Suppressor macrophage treated with lipopolysaccharide for 1 hour (primary cell): Measurements from ENCODE around the gene ASF1A.
"Not testable (repeated sequence)": the region's sequence is repeated elsewhere in the genome, so short reads cannot be mapped to it uniquely, and the experiment has no call there.

ENCODE experiments used
- DNase-seq, 3 donors: peaks; one replicate each; pipeline ENCODE4 v3.0.0-alpha.2; 2020 to 2022

ASF1A gene

DNA sequence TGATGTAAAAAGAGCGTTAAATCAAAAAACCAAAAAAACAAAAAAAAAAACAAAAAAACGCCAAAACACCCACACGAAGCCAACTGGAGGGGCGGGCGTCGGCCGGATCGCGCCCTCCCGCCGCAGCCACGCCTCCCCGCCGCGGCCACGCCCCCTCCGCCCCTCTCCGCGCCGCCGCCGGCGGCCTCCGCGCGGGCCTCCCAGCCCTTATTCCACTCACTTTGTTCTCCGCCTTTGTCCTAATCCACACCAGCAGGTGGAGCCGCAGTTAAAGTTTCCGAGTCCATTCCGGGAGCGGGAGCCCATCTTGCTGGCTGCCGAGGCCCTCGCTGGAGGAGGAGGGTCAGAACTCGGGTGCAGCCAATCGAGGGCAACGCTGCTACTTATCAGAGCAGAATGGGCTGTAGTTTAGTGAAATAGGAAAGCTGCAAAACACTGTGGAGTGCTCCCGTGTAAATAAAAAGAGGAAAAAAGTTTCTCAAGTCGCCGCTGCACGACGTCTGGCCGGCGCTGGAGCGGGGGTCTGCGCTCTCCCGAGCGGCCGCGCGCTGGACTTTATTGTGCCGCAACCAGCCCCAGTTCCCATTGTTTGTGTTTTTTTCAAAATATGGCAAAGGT is at the start of gene ASF1A:
TSS of gene ASF1A (plus strand) at position 346 of the 618 bp plus-strand sequence. CDS start at position 608, 262 bp downstream.
- peak; percentile 97 to 99 (median 98) for DNase-seq

DNA sequence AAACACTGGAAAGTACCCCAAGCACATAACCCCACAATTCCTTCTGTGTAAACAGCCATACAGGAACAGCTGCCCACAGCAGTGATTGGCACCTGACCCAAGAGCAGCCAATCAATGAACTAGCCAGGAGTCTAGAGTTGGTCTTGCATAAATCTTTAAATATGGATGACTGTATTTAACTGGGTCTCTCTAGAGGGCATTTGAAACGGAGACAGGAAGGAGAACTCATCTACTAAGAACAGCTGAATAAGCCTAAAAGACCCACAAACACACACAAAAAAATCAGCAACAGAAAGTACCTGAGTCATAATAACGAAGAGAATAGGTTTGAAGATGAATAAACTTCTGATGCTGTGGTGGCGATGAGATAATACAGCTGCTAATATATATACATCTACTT is 49.0 kb upstream of the ASF1A start:
- DNase-seq = no peak

DNA sequence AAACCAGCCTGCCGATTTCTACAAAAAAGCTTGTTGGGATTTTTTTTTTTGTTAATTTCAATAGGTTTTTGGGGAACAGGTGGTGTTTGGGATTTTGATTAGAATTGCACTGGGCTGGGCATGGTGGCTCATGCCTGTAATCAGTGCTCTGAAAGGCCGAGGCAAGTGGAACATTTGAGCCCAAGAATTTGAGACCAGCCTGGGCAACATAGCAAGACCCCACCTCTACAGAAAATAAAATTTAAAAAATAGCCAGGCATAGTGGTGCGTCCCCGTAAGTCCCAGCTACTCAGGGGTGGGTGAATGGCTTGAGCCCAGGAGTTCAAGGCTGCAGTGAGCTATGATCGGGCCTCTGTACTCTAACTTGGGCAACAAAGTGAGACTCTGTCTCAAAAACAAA is 40.5 kb upstream of the ASF1A start:
- DNase-seq = no peak

DNA sequence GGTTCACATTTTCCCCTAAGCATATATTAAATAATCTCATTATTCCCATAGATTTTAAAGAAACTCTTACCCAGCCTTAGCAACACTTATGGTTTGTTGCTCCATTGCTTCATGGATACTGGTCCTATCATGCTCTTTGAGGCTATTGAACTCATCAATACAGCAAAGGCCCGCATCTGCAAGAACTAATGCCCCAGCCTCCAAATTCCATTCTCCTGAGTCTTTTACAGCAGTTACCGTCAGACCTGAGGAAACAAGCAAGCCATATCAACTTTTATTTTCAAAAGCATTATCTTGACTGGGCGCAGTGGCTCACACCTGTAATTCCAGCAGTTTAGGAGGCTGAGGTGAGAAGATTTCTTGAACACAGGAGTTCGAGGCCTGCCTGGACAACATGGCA is 37.7 kb upstream of the ASF1A start:
- DNase-seq = no peak

DNA sequence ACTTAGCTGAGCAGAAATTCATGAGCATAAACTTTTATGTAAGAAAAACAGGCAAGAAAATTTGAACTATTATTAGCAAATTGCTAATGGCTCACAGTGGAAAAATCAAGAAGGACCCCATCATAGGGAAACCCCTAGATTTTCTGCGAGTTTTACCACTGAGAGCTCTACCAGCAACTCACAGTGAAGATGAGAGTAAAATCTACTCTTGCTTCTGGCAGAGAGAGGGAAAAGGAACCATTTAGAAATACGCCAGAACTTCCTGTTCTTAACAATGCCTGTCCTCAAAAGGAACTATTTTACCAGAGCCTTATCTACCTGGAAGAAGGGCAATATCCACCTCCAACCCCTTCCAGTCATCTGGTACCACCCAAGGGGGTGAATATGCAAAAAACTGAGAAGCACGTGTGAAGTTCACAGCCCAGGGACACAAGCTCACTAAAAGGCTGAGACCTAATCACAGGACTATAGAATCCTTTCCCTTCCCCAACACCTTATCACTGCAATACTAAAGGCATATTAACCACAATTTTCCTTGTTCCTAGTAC is 34.4 kb upstream of the ASF1A start:
- DNase-seq = peak in 2 of 3 donors; percentile 1 to 10

DNA sequence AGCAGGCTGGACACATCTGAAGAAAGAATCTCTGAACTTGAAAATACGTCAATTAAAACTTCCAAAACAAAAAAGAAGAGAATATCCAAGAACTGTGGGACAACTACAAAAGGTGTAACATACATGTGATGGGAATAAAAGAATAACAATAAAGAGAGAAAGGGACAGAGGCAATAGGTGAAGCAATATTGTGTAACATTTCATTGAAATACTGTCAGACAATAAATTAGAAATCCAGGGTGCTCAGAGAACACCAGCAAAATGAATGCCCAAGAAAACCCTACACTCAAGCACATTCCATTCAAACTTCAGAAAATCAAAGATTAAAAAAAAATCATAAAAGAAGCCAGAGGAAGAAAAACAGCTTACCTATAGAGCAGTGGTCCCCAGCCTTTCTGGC is 33.6 kb upstream of the ASF1A start:
- DNase-seq = no peak

DNA sequence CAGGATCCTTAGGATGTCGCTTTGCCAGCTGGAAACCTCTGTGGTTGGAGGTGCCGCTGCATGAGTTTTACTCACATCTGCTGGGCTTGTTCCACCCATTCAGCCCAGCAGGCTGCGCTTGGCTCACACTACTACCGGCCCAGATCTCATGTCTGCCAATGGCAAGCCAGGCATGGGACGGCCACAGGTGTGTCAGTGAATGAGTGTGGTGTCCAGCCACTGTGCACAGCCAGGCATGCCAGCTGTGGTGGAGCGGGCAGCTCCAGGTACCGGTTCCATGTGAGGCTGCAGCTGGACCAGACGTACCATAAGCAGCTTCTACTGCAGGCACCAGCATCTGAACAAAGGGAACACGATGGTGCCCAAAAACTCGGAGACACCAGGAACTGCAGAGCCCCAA is 33.1 kb upstream of the ASF1A start:
- DNase-seq = no peak

DNA sequence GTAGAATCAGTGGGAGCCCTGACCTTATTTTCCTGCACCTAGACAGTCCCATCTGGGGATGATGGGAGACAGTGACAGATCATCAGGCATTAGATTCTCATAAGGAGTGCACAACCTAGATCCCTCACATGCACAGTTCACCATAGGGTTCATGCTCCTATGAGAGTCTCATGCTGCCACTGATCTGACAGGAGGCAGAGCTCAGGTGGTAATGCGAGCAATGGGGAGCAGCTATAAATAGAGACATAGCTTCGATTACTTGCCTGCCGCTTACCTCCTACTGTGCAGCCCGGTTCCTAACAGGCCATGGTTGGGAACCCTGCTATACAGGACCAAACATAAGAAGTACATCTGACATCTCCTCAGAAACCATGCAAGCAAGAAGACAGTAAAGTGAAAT is 31.5 kb upstream of the ASF1A start:
- no peak for DNase-seq

DNA sequence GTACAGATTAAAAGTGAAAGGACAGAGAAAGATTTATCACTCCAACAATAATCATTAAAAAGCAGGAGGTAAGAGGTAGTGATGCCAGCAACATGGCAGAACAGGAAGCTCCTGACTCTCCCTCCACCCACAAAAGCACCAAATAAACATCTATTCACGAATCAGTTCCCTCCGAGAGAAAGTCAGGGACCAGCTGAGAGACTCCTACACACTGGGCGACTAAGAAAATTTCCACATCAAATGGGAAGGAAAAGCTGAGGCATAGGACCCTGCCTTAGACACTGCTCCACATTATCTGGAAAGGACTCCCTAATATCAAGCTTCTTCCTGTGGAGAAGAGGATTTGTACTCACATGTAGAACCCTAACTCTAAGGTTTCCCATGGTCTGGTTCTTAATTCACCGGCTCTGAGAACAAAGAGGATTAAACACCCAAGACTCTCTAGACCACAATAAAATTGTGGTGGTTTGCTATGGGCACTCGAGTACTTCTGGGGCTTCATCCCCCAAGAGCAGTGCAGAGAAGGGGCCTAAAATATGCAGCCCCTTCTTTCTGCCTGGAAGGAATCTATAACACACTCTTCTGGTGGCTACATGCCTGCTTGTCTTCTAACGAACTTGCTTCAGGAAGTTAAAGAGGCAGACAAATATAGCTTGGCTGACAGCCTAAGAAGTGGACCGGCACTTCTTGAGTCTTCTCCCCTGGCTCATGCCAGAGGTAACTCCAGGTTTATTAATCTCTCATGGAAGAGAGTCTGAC is 29.4 kb upstream of the ASF1A start:
- peak; percentile 40 to 57 (median 54) for DNase-seq

DNA sequence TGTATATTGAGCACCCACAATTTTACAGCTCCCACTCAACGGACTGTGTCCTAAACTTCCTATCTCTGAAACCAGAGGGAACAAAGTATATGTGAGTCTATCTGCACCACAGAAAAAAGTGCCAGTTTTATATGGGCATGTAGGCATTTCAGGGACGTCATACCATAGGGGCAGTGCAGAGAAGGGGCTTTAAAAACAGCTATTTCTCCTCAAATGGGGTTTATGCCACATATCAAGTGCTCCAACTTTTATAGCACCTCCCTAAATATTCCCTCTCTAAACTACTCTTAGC is 28.9 kb upstream of the ASF1A start:
- DNase-seq = no peak

DNA sequence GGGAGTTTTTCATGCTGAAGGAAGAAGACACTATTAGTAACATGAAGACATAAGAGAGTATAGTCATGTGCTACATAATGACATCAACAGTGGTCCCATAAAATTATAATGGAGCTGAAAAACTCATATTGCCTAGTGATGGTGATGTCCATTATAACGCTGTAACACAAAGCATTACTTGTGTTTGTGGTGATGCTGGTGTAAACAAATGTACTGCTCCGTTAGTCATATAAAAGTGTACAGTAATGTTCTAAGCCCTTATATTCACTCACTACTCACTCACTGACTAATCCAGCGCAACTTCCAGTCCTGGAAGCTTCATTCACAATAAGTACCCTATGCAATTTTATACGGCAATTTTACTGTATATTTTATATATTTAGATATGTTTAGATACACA is 26.8 kb upstream of the ASF1A start:
- no peak for DNase-seq

DNA sequence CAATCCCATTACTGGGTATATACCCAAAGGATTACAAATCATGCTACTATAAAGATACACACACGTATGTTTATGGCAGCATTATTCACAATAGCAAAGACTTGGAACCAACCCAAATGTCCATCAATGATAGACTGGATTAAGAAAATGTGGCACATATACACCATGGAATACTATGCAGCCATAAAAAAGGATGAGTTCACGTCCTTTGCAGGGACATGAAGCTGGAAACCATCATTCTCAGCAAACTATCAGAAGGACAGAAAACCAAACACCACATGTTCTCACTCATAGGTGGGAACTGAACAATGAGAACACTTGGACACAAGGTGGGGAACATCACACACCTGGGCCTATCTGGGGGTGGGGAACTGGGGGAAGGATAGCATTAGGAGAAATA is 25.1 kb upstream of the ASF1A start:
- DNase-seq = not testable (repeated sequence)

DNA sequence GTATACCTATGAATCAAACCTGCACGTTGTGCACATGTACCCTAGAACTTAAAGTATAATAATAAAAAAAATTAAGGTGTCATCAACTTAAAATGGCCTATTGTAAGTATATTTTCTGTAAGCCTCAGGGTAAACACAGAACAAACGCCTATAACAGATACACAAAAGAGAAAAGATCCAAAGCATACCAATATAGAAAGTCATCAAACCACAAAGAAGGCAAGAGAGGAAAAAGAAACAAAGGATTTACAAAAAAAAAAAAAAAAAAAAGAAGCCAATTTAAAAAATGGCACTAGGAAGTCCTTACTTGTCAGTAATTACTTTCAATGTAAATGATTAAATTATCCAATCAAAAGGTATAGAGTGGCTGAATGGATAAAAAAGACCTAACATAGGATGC is 24.6 kb upstream of the ASF1A start:
- DNase-seq = no peak

DNA sequence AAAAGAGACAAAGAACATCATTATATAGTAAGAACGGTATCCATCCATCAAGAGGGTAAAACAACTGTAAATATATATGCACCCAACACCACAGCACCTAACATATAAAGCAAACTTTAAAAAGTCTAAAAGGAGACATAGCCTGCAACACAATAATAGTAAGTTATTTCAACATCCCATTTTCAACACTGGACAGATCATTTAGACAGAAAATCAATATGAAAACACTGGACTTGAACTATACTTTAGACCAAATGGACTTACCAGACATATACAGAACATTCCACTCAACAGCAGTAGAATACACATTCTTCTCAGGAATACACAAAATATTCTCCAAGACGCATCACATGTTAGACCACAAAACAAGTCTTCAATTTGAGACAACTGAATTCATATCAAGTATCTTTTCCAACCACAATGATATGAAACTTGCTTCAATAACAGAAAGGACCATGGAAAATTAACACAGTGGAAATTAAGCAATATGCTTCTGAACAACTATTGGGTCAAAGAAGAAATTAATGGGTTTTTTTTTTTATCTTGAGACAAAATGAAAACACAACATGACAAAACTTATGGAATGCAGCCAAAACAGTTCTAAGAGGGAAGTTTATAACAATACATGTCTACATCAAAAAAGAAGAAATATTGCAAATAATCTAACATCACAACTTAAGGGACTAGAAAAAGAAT is 23.9 kb upstream of the ASF1A start:
- peak; percentile 7 to 39 (median 16) for DNase-seq

DNA sequence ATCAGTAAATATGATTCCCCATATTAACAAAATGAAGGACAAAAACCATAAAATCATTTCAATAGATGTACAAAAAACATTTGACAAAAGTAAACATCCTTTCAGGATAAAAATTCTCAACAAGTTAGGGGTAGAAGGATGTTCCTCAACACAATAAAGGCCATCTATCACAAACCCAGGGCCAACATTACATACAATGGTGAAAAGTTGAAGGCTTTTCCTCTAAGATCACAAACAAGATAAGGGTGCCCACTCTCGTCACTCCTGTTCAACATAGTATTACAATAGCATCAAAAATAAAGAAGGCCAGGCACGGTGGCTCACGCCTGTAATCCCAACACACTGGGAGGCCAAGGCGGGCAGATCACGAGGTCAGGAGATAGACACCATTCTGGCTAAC is 22.6 kb upstream of the ASF1A start:
- no peak for DNase-seq

DNA sequence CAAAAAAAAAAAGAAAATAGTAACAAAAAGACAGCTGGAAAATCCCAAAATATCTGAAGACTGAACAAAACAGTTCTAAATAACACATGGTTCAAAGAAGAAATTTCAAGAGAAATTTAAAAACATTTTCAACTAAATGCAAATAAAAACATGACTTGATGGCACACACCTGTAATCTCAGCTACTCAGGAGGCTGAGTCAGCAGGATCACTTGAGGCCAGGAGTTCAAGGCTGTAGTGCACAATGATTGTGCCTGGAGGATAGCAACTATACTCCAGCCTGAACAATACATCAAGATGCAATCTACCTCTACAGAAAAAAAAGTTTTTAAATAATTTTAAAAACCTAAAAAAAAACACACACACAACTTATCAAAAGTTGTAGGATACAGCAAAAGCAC is 21.6 kb upstream of the ASF1A start:
- DNase-seq = no peak

DNA sequence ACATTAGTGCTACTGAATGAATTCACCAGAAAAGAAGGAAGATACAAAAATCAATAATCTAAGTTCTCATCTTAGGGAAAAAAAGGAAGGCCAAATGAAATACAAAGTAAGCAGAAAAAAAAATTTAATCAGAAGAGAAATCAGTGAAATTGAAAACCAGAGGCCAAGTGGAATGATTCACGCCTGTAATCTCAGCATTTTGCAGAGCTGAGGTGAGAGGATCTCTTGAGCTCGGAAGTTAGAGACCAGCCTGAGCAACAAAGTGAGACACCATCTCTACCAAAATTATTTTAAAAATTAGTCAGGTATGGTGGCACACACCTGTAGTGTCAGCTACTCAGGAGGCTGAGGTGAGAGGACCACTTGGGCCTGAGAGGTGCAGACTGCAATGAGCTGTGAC is 21.2 kb upstream of the ASF1A start:
- DNase-seq = no peak

DNA sequence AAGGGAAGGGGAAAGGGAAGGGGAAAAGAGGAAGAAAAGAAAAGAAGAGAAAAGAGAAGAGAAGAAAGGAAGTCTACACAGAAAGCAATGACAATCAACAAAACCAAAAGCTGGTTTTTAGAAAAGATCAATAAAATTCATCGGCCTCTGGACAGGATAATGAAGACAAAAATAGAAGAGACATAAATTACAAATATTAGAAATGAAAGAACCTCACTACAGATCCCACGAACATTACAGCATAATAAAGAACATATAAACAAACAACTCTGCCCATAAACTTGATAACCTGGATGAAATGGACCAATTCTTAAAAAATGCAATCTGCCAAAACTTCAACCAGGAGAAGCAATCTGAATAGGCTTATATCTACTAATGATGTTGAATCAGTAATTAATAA is 20.7 kb upstream of the ASF1A start:
- DNase-seq = no peak

DNA sequence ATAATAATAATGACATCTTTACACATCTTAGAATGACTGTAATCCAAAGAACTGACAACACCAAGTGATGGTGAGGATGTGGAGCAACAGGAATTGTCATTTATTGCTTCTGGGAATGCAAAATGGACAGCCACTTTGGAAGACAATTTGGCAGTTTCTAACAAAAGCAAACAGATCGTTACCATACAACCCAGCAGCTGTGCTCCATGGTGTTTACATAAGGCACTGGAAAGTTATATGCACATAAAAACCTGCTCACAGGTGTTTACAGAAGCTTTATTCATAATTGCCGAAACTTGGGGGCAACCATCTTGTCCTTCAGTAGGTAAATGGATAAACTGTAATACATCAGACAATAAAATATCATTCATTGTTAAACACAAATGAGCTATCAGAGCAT is 18.3 kb upstream of the ASF1A start:
- no peak for DNase-seq

DNA sequence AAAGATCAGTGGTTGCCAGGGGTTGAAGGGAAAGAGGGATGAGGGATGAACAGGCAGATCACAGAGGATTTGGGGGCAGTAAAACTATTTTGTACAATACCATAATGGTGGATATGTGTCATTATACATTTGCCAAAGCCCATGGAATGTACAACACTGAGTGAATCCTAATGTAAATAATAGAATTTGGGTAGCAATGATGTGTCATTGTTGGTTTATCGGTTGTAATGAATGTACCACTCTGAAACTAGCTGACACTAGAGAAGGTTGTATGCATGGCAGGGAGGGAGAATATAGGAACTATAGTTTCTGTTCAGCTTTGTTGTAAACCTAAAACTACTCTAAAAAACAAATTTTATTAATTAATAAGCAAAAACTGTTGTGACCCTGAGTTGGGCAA is 17.8 kb upstream of the ASF1A start:
- DNase-seq = no peak

DNA sequence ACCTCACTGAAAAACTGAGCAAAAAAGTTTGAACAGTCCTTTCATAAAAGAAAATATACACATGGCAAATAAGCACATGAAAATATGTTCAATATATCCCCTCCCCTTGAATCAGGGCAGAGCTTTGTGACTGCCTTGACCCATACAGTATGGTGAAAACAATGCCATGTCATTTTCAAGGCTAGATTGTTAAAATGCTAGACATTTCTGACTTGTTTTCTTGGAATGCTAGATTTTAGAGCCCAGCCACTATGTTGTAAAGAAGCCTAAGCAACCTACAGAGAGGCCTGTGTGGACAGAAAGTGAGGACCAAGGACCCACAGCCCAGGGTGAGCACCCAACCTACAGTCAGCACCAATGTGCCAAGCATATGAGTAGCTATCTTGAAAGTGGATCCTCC is 17.1 kb upstream of the ASF1A start:
- no peak for DNase-seq

DNA sequence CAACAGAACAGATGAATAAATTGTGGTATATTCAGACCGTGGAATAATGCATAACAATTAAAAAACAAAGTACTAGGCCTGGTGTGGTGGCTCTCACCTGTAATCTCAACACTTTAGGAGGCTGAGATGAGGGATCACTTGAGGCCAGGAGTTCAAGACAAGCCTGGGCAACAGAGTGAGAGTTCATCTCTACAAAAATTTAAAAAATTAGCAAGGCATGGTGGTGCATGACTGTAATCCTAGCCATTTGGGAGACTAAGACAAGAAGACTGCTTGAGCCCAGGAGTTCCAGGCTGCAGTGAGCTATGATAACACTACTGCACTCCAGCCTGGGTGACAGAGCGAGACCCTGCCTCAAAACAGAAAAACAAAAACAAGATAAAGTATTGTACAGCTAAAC is 16.1 kb upstream of the ASF1A start:
- no peak for DNase-seq

DNA sequence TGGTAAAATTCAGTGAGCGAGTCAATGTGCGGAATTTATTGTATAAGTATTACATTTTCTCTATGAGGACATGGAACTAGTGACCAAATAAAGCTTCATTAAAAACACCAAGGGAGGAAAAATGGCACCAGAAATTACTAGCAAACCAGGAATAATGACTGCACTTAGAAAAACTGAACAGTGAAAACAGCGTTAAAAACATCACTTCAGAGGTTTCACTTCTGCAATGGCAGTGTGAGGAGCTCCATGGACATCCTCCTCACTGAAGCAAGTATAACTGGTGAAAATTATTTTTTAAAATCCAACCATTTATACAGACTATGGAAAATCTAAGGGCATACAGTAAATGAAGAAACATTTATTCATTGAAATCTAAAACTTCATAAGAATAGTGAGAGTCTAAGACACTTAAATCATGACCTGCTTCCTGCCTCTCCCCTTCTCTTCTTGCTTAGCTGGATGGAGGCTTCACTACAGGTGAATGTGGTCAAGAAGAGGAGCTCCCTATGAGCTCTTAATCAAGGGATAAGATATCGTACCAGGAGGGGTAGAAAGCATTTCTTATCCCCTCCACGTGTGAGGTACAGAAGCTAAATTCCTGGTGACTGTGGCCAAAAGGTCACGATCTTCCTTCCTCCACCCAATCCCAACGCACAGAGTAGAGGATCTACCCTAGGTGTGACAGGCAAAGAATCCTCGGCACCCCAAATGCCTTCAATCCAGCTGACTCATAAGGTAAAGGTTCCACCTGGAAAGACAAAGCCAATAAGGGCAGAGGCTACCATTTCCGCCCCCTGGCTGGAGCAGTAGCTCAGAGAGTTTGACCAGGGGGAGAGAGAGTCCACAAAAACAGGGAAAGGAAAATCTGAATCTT is 12.3 kb upstream of the ASF1A start:
- peak in 2 of 3 donors; percentile 31 for DNase-seq
